Central memory CD4-positive, alpha-beta T cell (primary cell): Measurements from ENCODE around the gene ITPRID1.
"Not testable (repeated sequence)": the region's sequence is repeated elsewhere in the genome, so short reads cannot be mapped to it uniquely, and the experiment has no call there.

Experiments
- DNase-seq: peaks from one replicate; pipeline ENCODE4 v3.0.0; 2022
- total RNA-seq, 3 experiments: gene quantifications; one replicate each; lab custom pipeline; 2026; lab: John Stamatoyannopoulos, UW

The ITPRID1 gene
- 0 reads per million in 3 experiments for total RNA-seq

GRCh38 chr7:31513790-31514189 is at the start of gene ITPRID1:
TSS of gene ITPRID1 (plus strand) at chr7:31514090. CDS start at chr7:31553025, 38,935 bp downstream.
- no peak for DNase-seq

- DNase-seq = no peak
Measured at GRCh38 chr7:31464601-31465000, 49.3 kb upstream of the ITPRID1 start.

GRCh38 chr7:31465285-31465684 is 48.6 kb upstream of the ITPRID1 start:
- DNase-seq = no peak

- DNase-seq = no peak
Measured at GRCh38 chr7:31466036-31466435, 47.9 kb upstream of the ITPRID1 start.

- DNase-seq = not testable (repeated sequence)
Measured at GRCh38 chr7:31470883-31471282, 43.0 kb upstream of the ITPRID1 start.

- no peak for DNase-seq
Measured at GRCh38 chr7:31475368-31475767, 38.5 kb upstream of the ITPRID1 start.

GRCh38 chr7:31476073-31476745 is 37.7 kb upstream of the ITPRID1 start:
- DNase-seq = no peak

GRCh38 chr7:31476941-31477677 is 36.8 kb upstream of the ITPRID1 start:
- no peak for DNase-seq

GRCh38 chr7:31478018-31478417 is 35.9 kb upstream of the ITPRID1 start:
- no peak for DNase-seq

- no peak for DNase-seq
Measured at GRCh38 chr7:31478721-31479120, 35.2 kb upstream of the ITPRID1 start.

- no peak for DNase-seq
Measured at GRCh38 chr7:31487071-31487470, 26.8 kb upstream of the ITPRID1 start.

GRCh38 chr7:31487476-31487875 is 26.4 kb upstream of the ITPRID1 start:
- DNase-seq = no peak

GRCh38 chr7:31488562-31489203 is 25.2 kb upstream of the ITPRID1 start:
- DNase-seq = no peak

- DNase-seq = no peak
Measured at GRCh38 chr7:31490796-31491314, 23.0 kb upstream of the ITPRID1 start.

- no peak for DNase-seq
Measured at GRCh38 chr7:31492086-31492485, 21.8 kb upstream of the ITPRID1 start.

GRCh38 chr7:31493714-31494181 is 20.1 kb upstream of the ITPRID1 start:
- no peak for DNase-seq

- no peak for DNase-seq
Measured at GRCh38 chr7:31494421-31494820, 19.5 kb upstream of the ITPRID1 start.

GRCh38 chr7:31495653-31496052 is 18.2 kb upstream of the ITPRID1 start:
- no peak for DNase-seq

- DNase-seq = no peak
Measured at GRCh38 chr7:31497516-31497915, 16.4 kb upstream of the ITPRID1 start.

- DNase-seq = no peak
Measured at GRCh38 chr7:31500656-31501055, 13.2 kb upstream of the ITPRID1 start.

- DNase-seq = no peak
Measured at GRCh38 chr7:31508823-31509222, 5.1 kb upstream of the ITPRID1 start.

GRCh38 chr7:31512166-31512565 is 1.7 kb upstream of the ITPRID1 start:
- no peak for DNase-seq
